GM19025 (cell line): ENCODE data around the gene PARD3B.

ENCODE experiments used
- ATAC-seq: cut with Tn5 transposase; IDR thresholded peaks from one replicate; pipeline ENCODE4 v1.9.1; 2021; ENCODE audit warnings: mild to moderate bottlenecking, low read depth, moderate library complexity; ENCODE audit not compliant: unreplicated experiment

Gene PARD3B

DNA sequence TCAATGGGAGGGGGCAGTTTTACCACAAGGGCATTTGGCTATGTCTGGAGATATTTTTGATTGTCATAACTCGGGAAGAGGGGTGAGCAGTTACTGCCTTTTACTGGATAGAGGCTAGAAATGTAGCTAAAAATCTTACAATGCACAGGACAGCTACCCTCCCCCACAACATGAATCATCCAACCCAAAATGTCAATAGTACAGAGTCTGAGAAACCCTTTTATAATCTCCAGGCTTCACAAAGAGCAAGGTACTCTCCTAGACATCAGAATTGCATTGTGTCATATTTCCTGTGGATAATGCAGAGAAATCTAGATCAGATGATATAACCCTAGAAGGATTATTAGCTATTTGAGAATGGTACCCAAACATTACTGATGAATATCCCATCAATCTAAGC lies 859.9 kb downstream of the PARD3B start:
- ATAC-seq: no peak

DNA sequence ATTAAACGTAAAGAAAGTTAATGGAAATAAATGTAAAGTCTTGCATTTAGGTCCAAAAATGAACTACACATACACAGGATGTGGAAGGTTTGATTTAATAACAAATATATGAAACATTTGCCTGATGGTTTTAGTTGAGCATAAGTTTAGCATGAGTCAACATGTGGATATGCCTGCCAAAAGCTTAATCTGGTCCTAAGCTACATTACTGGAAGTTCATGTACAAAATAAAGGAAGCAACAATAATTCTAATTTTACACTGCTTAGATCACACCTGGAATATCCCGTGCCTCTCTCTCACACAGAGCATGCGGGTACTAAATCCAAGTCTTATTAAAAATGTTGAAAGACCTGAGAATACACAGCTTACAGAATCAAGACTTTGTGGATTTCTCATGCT lies 860.5 kb downstream of the PARD3B start:
- ATAC-seq: no peak

DNA sequence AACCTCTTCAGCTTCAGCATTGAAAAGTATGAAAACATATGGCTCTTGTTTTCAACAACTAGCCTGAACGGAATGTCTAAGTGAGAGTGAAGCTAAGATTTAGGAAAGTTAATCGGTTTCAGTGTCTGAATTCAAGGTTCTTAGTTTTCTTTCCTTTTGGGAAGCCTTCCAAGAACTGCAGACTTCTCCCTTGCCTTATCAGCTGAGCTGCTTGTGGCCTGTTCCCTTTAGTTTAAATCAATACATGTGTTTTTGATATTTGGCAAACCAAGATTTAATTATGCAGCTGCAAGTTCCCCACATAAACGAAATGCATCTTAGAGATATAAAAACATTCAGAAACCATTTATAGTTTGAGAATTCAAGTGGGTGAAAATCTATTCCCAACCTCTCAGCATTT lies 862.7 kb downstream of the PARD3B start:
- ATAC-seq: no peak

DNA sequence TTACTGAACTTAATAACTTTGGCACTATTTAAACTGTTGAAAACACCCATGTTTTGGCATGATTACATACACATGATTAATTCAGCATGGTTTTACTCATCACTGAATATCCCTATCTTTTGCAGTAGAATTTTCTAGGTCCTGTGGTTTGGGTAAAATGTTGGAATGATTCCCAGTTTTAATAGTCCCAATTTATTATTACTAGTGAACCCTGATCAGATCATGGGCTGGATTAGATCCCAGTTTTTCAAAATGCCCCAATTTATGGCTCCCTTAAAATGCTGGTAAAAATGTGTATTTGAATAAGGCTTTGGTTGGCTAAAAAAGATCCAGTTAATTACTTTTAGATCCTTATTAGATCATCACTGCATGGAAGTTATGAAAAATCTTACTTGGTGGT lies 863.4 kb downstream of the PARD3B start:
- no peak for ATAC-seq

DNA sequence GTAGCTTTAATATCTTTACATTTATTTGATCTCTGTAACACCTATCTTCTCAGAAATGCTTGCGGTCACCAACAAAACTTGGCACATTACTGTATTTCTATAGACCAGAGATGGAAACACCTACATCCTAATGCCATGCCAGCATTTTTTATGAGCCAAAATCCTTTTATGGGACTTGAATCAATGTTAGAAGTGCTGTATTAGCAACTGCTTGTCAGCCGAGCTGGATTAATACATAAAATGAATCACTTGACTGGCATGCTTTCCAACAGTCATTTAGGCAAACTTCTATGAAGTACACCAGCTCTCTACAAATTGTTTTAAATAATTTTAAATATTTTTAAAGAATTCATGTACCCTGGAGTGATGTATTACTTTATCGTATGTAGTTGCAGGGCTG lies 864.1 kb downstream of the PARD3B start:
- no peak for ATAC-seq

DNA sequence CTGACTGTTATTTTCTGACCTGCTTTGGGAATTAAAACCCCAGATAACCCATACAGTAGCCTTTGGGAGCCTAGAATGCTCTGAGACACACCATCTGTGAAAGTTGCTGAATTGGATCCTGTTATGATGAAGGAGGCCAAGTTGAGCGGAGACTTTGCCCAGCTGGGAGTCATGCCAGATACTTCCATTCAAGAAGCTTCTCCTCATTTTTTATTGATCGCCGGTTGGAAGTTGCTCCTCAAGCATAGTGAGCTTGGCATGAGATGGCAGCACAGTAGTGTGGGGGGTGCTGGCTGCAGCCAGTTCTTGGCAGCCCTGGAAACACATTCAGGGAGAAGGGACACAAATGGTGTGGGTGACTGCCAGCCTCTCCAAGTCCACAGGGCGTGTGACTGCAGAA lies 866.3 kb downstream of the PARD3B start:
- no peak for ATAC-seq

DNA sequence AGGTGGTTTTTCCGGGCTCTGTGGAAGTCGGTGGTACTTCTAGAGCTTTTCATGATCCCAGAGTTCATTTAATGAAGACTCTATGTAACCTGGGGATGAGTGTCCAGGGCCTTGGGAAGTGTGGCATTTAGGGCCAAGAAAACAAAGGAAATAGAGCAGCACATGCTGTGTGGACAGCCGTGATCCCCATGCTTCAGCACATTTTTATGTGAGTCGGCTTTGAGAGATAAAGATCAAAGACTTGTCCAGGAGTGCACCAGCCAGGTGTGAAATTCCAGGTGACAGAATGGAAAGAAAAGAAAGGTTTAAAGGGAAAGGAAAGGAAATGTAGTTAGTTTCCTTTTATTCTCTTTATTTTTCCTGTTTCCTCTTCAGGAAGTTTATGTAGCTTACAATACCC lies 879.1 kb downstream of the PARD3B start:
- no peak for ATAC-seq

DNA sequence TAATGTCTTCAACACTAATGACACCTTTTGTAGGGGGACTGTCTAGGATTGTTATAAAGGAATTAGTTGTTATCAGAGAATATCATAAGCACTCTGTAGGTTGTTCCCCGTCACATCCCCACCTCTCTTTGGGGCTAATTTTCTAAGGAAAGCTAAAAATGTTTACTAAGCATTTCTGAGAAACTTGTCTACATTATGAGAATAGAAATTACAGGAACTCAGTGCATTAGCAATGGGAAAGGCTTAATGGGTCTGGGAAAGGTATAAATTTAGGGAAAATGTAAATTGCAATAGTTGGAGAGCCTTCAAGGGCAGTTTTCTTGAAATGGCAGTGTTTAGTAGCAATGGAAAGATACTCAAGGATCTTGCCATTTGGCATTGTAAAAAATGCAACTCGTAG lies 879.8 kb downstream of the PARD3B start:
- ATAC-seq: no peak

DNA sequence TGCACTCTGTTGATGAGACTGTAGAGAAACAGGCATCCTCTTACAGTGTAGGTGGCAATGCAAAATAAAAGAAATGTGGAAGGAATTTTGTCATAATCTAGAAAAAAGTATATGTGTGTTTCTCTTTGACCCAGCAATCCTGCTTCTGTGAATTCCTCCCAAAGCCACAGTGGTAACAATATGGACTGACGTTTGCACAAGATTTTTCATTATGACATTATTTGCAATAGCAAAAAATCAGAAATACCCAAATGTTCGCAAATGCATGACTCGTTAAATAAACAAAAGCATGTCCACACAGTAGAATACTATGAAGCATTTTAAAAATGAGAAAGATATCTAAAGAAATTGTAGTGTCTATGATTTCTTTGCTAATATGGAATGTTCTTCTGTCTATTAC lies 881.8 kb downstream of the PARD3B start:
- ATAC-seq: no peak

DNA sequence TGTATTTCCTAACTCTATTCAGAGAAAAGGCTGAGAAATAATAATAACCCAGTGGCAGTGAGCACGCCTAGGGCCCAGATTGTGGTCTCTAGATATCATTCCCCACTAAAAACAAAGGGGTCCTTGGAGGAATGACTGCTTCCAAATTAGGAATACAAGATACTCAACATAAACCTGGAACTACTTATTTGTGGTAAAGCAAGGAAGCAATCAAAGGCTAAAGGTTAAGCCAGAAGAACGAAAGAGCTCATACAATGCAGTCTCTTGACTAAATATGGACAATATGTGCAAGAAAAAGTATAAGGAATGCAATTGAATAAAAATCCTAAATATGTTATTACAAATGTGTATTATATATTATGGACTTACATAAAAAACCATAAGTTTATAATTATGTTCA lies 883.5 kb downstream of the PARD3B start:
- ATAC-seq: no peak

DNA sequence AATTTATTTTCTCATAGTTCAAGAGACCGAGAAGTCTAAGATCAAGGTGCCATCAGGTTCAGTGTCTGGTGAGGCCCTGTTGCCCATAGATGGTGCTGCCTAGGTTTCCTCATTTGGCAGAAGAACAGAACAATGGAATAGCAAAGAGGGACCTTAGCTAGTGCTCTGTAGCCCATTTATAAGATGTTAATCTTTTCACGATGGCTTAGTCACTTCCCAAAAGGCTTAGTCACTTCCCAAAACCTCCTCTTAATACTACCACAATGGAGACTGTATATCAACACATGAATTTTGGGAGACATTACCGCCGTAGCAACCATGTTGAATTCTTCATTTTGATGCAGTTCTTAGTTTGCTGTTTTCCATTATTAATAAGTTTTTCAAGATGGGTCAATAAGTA lies 890.7 kb downstream of the PARD3B start:
- ATAC-seq: no peak

DNA sequence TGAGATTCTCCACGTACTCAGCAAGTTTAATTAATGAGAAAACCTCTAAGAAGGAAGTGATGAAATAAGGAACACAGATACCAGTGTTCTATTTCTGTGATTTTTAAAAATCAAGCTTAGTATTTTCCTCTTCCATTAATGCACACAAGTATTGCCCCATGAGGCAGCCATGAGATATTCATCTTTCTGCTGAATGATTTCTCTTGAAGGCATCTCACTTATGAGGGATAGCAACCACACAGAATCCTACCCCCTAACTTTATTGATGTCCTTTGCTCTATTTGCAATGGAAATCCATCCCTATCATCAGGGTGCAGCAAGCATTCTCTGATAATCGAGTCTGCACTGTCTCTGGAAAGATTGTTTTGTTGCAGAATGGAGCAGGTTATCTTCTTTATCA lies 893.0 kb downstream of the PARD3B start:
- no peak for ATAC-seq

DNA sequence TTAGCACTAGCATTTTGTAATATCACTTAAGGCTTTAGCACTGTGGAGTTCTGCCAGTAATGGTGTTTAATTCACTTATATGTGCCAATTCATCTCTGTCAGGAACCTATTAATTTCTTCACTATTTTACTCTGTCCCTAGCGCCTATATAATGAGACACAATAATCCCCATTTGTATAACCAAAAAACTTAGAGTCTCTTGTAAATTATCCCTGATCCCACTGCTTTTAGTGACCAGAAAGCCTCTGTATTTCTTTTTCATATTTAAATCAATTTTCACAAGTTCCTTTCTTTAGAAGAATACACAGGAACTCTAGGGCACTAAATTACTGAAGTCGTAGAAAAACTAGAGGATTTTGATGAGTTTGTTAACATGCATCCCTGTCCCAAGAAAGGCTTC lies 894.3 kb downstream of the PARD3B start:
- ATAC-seq: no peak

DNA sequence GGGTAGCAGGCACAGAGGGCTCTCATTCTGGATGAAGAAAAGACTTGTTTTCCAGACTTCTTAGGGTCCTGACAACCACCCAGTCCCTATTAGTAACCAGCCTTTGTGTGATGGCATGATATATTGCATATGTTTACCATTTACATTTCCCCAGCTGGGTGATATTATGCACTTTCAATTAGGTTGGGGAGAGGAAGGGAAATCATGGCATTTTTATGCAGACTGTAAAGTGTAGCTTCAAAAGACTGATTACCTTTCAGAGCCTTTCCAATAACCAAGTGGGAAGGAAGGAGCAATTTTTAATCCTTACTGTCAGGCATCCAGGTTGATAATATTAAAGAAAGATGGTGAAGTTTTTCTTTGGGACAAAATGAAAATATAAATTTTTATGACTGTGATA lies 896.2 kb downstream of the PARD3B start:
- ATAC-seq: no peak

DNA sequence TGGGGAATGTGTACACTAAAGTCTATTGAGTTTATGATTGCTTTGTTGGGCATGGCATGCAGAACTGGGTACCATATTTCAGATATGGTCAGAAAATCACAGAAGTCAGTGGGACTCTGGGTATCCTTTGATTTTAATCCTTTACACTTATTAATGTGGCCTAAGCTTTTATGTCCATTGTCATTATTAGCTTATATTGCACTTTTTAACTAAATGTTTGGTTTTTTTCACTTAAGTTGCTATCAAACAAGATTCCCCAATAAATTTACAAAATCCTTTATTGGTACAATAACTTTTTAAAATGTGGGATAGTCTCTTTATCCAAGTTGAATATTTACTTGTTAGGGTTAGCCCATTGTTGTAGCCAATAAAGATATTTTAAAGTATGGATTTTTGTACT lies 902.9 kb downstream of the PARD3B start:
- no peak for ATAC-seq

DNA sequence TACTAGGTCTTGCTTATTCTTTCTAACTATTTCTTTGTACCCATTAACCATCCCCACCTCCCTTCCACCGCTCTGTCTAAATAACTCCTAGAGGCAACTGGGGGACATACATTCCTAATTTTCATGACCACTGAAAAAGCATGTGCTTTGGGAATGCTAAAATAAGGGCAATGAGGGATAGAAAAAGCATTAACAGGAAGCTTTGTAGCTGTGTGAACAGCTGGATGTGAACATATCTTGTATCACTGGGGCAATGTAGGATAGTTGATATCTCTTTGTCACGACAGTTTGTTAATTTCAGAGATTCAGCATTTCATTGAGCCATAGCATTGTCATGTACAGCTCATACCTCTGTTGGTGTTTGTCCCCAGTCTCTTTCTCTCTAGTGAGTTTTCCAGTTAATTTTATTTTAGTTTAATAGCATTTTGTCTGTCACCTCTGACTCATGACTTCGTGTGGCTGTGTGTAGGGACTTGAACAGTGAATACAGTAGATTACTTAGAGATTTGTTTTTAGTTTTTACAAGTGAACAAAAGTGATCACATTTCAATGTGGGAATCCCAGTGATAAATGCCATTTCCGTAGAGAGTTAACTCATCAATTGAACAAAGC lies 906.7 kb downstream of the PARD3B start:
- no peak for ATAC-seq

DNA sequence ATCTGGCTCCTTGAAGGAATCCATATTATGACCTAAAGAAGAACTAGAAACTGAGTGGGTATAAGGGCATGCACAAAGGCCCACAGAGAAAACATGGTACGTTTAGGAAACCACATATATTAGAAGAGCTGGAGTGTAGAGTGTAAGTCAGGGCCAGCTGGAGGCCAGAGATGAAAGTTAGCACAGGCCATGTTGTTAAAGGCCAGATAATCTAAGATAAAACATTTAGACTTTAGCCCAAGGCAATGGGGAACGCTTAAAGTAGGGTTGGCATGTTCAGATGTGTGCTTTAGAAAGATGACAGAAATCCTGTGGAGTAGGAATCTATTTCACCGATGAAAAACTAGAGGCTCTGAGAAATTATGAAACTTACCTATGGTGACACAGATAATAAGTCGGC lies 907.9 kb downstream of the PARD3B start:
- ATAC-seq: no peak

DNA sequence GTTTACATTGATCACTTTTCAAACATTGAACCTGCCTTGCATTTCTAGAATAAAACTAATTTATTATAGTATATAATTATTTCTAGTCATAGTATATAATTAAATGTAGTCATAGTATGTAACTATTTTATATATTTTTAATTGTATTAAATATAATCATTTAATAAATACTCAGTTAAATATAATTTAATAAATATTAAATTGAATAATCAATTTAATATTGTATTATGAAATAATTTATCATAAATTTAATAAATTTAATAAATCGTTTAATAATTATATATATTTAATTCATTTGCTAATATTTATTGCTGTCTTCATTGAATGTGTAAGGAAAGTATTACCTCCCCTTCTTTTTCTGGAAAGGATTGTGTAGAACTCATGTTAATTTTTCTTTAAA lies 911.4 kb downstream of the PARD3B start:
- ATAC-seq: no peak

DNA sequence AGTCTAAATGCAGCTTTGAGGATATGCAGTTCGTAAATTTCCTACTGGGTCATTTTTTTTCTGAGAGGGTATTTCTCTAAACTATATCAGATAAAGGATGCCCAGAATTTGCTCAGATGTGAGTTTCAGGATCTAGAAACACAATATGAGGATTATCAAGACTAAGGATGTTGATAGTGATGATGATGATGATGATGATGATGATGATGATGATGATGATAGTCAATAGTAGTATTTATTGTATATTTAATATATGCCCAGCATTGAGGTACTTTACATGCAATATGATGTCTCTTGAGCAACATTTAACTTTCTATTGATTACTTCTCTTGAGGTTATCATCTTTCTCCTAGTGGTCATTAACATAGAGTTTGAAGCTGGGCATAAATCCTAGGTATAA lies 914.9 kb downstream of the PARD3B start:
- ATAC-seq: no peak

DNA sequence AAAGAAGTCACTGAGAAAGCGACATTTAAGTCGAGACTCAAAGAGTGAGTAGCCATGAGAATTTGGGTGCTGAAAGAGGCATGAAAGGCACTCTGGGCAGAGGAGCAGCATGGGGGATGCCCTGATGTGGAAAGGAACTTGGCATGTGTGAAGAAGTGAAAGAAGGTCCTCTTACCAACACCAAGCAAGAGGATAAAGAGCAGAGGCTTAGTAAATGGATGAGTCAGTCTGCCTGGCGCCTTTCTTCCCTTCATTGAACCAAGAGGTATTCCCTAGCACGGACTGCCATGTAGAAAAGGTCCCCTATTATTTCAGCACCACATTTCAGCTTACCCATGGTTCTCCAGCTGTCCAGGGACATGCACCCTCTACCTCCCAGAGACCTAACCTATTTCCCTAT lies 915.9 kb downstream of the PARD3B start:
- ATAC-seq: peak; percentile 17

DNA sequence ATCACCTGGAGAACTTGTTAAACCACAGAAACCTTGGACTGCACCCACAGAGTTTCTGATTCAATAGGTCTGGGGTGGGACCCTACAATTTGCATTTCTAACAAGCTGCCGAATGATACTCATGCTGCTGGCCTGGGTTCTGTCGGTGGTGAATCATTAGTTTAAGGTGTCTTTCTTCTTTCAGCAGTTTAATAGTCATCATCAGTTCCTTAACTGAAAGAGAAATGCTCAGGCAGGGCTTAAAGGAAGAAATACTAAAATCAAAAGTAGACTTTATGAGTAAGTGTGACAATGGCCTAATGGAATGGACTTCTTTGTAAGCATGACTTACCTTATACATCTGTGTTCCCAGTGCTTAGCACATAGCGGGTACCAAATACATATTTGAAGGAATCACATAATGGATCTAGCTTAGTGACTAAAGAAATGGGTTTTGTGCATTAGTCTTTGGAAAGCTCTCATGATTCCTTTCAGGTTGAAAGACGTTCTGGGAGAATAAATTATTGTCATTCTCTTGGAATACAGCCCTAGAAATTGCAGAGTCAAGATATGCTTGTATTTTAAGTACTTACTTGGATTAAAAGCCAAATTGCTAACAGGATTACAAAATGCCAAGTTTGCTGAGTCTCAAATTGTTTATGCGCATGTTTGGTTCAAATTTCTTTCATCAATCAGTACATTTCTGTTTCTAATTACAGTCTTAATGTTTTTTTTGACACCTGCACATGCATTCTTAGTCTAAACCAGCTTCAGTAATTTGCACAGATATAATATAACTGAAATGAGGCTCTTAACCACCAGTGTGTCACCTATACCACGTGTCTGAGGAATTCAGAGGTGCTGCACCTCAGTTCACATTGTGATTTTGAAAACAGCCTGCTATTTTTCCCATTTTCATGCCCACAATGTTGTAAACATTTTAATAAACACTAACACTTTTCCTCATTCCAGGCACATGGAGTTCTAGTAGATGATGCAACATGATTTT lies 916.7 kb downstream of the PARD3B start:
- peak; percentile 69 for ATAC-seq
